Brain microvascular endothelial cell (primary cell): ENCODE data around the gene MAP9.
"Not testable (repeated sequence)": the region's sequence is repeated elsewhere in the genome, so short reads cannot be mapped to it uniquely, and the experiment has no call there.

Experiments
- DNase-seq: peaks from one replicate; pipeline ENCODE4 v3.0.0-alpha.2; 2020
- H3K27ac ChIP-seq: fragments of 250-450 bp; sonication (Bioruptor Pico); 2 replicates; pipeline ENCODE4 v1.5.1; 2020; ENCODE audit warnings: mild to moderate bottlenecking, moderate library complexity
- H3K27me3 ChIP-seq: fragments of 250-450 bp; sonication (Bioruptor Pico); replicated peaks from 2 replicates; pipeline ENCODE4 v1.5.1; 2020; ENCODE audit warnings: mild to moderate bottlenecking
- H3K36me3 ChIP-seq: fragments of 250-450 bp; sonication (Bioruptor Pico); replicated peaks from 2 replicates; pipeline ENCODE4 v1.5.1; 2020; ENCODE audit warnings: mild to moderate bottlenecking
- H3K4me3 ChIP-seq: 2 replicates; pipeline ENCODE4 v1.5.1; 2011; ENCODE audit warnings: low read depth, mild to moderate bottlenecking, control low read depth, low read length, moderate library complexity
- in situ Hi-C: cut with HindIII; loops from 2 replicates; pipeline ENCODE4 v1.10.0; 2017; ENCODE audit warnings: low sequenced_read_pairs, low pct_ligation_motif_present
- TF ChIP-seq, protein P1 (sequence below): IDR thresholded peaks from 2 replicates; pipeline ENCODE4 v1.5.1; 2011; ENCODE audit warnings: low read depth, mild to moderate bottlenecking, moderate library complexity, low read length, control low read depth, inconsistent platforms; ENCODE audit errors: missing control alignments

The MAP9 gene

DNA sequence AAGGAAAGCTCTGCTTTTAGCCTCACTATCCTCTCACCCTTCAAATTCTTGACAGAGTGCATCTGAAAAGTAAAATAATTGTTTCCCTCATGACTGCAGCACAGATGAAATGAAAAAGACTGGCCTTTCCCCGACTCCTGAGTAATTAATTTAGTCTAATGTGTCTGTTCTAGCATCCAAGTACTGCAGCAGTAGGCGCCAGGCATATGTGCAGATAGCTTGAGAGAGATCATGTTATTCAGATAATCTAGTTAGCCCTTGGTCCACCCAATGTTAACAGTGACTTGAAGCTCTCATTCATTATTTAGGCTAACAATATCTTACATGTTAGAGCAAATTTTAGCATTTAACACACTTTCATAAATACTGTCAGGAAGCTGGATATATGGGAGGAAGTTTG lies 54.0 kb downstream of the MAP9 start:
- no peak for DNase-seq
- Histone ChIP-seq H3K36me3 (no peaks in the 10 kb centered on the region), H3K27ac (no peak overlapping the region), H3K27me3 (no peaks in the 10 kb centered on the region), H3K4me3 (no peak overlapping the region)
- in situ Hi-C loops = no loop called here
- TF ChIP-seq, protein P1, sequence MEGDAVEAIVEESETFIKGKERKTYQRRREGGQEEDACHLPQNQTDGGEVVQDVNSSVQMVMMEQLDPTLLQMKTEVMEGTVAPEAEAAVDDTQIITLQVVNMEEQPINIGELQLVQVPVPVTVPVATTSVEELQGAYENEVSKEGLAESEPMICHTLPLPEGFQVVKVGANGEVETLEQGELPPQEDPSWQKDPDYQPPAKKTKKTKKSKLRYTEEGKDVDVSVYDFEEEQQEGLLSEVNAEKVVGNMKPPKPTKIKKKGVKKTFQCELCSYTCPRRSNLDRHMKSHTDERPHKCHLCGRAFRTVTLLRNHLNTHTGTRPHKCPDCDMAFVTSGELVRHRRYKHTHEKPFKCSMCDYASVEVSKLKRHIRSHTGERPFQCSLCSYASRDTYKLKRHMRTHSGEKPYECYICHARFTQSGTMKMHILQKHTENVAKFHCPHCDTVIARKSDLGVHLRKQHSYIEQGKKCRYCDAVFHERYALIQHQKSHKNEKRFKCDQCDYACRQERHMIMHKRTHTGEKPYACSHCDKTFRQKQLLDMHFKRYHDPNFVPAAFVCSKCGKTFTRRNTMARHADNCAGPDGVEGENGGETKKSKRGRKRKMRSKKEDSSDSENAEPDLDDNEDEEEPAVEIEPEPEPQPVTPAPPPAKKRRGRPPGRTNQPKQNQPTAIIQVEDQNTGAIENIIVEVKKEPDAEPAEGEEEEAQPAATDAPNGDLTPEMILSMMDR = no peak

DNA sequence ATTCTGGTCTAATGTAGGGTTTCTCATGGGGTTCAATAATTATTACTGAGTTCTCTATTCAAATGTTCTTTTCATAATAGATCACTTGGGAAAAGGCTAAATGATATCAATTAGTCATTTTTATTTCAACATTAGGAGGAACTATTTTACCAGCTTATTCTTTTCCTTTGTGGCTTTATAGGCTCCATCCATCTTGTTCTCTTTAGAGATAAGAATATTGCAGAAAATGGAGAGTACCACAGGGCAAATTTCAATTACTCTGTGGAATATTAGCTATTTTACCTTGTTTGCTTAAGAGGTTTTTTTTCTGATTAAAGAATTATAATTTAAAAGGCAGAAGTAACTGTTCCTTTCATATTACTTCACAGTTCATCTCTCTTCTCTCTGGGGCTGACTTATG lies 55.8 kb downstream of the MAP9 start:
- in situ Hi-C loops = no loop called here
- Histone ChIP-seq H3K27ac (no peak overlapping the region), H3K36me3 (no peaks in the 10 kb centered on the region), H3K27me3 (no peaks in the 10 kb centered on the region), H3K4me3 (no peak overlapping the region)
- DNase-seq = no peak
- TF ChIP-seq, protein P1 = no peak

DNA sequence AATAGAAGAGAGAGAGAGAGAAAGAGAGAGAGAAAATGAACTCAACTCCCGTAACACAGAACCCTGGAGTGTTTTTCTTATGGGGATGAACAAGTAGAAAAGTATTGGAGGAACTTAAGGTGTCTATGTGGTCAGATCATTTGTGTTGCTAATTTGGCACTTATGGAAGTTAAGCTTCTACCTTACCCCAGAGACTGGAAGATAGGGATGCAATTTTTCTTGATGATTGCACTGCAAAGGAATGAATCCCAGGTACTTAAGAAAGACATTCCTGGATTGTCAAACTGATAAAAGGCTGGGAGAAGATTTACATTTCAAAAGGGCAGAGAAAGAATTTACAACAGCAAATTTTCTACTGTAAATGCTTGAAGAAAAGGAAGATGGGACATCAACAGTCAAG lies 57.2 kb downstream of the MAP9 start:
- in situ Hi-C loops = no loop called here
- TF ChIP-seq, protein P1 = no peak
- H3K36me3 ChIP-seq = no peaks in the 10 kb centered on the region
- H3K27me3 ChIP-seq = no peaks in the 10 kb centered on the region
- H3K27ac ChIP-seq = no peak overlapping the region
- no peak overlapping the region for H3K4me3 ChIP-seq
- no peak for DNase-seq

DNA sequence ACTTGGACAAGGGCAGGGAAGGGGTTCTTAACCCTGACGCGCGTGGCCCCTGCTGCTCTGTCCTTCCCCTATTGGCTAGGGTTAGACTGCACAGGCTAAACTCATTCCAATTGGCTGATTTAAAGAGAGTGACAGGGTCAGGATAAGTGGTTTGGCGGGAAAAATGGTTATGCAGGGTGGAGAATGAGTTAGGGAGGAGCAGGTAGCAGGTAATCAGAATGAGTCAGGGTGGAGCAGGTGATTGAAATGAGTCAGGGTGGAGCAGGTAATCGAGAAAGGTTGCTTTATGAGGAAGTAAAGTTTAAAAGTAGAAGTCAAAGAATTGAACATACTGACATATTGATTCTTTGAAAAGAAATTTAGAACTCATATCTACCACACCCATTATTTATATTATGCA lies 64.7 kb downstream of the MAP9 start:
- H3K27me3 ChIP-seq, H3K36me3 ChIP-seq, H3K27ac ChIP-seq, DNase-seq, in situ Hi-C loops, H3K4me3 ChIP-seq: not testable (repeated sequence)

DNA sequence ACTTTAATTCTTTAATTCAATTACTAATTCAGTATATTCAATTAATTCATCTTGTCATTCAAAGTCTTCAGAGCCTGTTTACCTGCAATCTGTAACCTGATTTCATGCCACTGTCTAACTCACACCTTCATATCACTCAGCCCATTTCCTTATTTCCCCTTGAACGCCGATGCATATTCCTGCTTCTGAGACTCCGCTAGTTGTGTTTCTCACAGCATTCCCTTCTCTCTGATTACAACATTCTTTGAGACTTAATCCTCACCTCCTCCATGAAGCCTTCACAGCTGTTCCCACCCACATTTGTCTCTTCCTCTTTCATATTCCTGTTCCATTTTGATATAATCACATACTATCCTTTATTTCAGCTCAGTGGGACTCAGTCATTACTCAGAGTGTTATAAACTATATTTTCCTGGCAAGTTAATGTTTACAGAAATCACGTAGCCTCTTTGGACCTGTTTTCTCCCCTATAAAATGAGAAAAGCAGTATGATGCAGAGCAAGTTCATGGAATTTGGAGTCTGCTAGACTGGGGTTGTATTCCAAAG lies 69.0 kb downstream of the MAP9 start:
- TF ChIP-seq, protein P1 = no peak

DNA sequence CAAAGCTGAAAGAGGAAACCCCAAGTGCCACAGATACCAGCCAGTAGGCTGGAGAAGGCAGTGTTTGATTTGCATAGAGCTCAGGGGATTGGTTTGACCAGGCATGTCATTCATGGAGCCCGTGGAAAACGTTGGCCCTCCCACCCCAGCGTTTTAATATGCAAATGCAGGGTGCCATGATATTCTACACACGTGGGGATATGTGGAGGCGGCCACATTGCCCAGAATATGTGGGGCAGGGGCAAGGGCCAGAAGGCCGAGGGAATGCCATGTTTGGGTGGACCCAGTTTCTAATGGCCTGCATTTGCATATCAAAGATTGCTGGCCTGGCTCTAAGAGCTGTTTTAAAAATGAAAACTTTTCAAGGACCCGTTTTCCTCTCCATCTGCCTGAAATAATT lies 71.1 kb downstream of the MAP9 start:
- TF ChIP-seq, protein P1 = no peak
- H3K27me3 ChIP-seq = no peaks in the 10 kb centered on the region
- in situ Hi-C loops = no loop called here
- H3K27ac ChIP-seq = no peak overlapping the region
- no peak for DNase-seq
- H3K4me3 ChIP-seq = no peak overlapping the region
- H3K36me3 ChIP-seq = no peaks in the 10 kb centered on the region

More for the DNA sequence above, 69.0 kb downstream of the MAP9 start:
- in situ Hi-C loops = no loop called here
- Histone ChIP-seq H3K27me3 (no peaks in the 10 kb centered on the region), H3K4me3 (no peak overlapping the region), H3K36me3 (no peaks in the 10 kb centered on the region), H3K27ac (no peak overlapping the region)
- no peak for DNase-seq
